Kidney (tissue), 14 donors: ENCODE measurements around the gene PARK7. TPM values are rescaled to one million over a fixed set of nuclear protein-coding genes. Genes with fewer than 3 reads are reported as not detected.
"Not testable (repeated sequence)": the region's sequence is repeated elsewhere in the genome, so short reads cannot be mapped to it uniquely, and the experiment has no call there.

Experiments used
- DNase-seq, 5 donors: peaks; one replicate each; pipeline ENCODE4 v3.0.0-alpha.2; 2013 to 2020
- FAIRE-seq: peaks from 2 replicates; lab custom pipeline; 2012; peaks lifted over from hg19 to GRCh38; lab: Jason Lieb, UNC
- H3K27ac ChIP-seq, 2 donors: one replicate each; pipeline ENCODE4 v1.7.0; 2013; ENCODE audit warnings: low read depth in 2 of 2, low read length in 2 of 2, inconsistent platforms in 1 of 2
- H3K27me3 ChIP-seq: one replicate; pipeline ENCODE4 v1.7.1; 2013; ENCODE audit warnings: low read length, inconsistent platforms; ENCODE audit not compliant: control insufficient read depth, insufficient read depth
- H3K36me3 ChIP-seq, 3 donors: one replicate each; pipeline versions ENCODE4 v1.7.0 to v1.7.1; 2013; ENCODE audit warnings: low read length in 3 of 3, control low read depth in 1 of 3, inconsistent platforms in 1 of 3; ENCODE audit not compliant: insufficient read depth in 3 of 3, control insufficient read depth in 2 of 3
- H3K4me1 ChIP-seq, 3 donors: one replicate each; pipeline versions ENCODE4 v1.7.0 to v1.7.1; 2013; ENCODE audit warnings: low read length in 3 of 3, inconsistent platforms in 1 of 3, low read depth in 1 of 3; ENCODE audit not compliant: control insufficient read depth in 2 of 3, insufficient read depth in 2 of 3
- H3K4me3 ChIP-seq, 3 donors: one replicate each; pipeline versions ENCODE4 v1.7.0 to v1.8.1; 2013; ENCODE audit warnings: low read length in 3 of 3, control low read depth in 1 of 3, inconsistent platforms in 1 of 3
- H3K9ac ChIP-seq, 3 donors: one replicate each; pipeline versions ENCODE4 v1.7.0 to v1.7.1; 2013; ENCODE audit warnings: low read length in 3 of 3, control low read depth in 1 of 3, inconsistent platforms in 1 of 3
- H3K9me3 ChIP-seq, 3 donors: one replicate each; pipeline versions ENCODE4 v1.7.0 to v1.7.1; 2013; ENCODE audit warnings: low read length in 3 of 3, control low read depth in 1 of 3, inconsistent platforms in 1 of 3; ENCODE audit not compliant: control insufficient read depth in 2 of 3, insufficient read depth in 1 of 3
- intact Hi-C: fragments of 100-400 bp; cut with DNase I; formaldehyde crosslinking; loops from one replicate; pipeline ENCODE4 v1.11.1; 2022
- polyA plus RNA-seq: library from polyadenylated mRNA; stranded (reverse); fragments of 350-450 nt; fragmentation: Illumina TruSeq; extraction: RNeasy Lipid Tissue Mini Kit (QIAGEN cat#74804); gene quantifications from one replicate; pipeline ENCODE4 v1.2.3, GENCODE V29; 2014; ENCODE audit warnings: low read depth, low replicate concordance; ENCODE audit not compliant: insufficient read depth
- total RNA-seq: library from RNA; stranded (reverse); fragmentation: NEBNext Ultra II Directional; extraction: Animal tissue kit (Norgen Biotek cat#: 25700); gene quantifications from one replicate; pipeline ENCODE4 v1.2.1, GENCODE V29; 2021
- TF ChIP-seq, protein P1 (sequence below): IDR thresholded peaks from 3 replicates; pipeline ENCODE4 v1.5.1; 2012; ENCODE audit warnings: mild to moderate bottlenecking, moderate library complexity, borderline replicate concordance; ENCODE audit not compliant: insufficient read depth; ENCODE audit errors: extremely low read depth
- donor health status: control.
- donor health status: control.
- donor health status: control.
- donor health status: control.
- donor health status: control.
- donor health status: DM: yes; HTN: yes; CAD: no.
- donor health status: Normal renal cell carcinoma (clear cell type).

Gene PARK7
- total and polyA plus RNA-seq, 2 donors from 2014 or later = 239 to 481 TPM

DNA sequence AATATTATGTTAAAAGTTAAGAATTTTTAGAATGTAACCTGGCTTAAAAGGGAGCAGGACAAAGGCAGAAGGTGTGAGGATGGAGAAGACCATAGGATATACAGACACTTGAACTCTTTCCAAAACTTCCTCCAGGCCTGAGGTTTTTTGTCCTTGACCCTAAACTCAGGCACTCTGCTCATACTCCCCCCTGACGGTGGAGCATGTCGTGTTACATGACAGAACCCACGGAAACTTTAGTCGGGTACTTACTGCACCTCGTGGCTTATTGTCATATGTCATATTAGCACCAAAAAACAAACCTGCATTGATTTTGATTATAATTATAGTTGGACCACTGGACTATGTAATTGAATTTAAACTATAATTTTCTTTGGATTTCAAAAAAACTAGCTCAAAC, 41.6 kb upstream of the PARK7 start:
- Histone ChIP-seq H3K9me3 (no peaks in the 10 kb centered on the region), H3K4me3 (no peak overlapping the region), H3K9ac (no peak overlapping the region), H3K27me3 (no peaks in the 10 kb centered on the region), H3K27ac (no peak overlapping the region), H3K4me1 (no peaks in the 10 kb centered on the region), H3K36me3 (no peaks in the 10 kb centered on the region)
- intact Hi-C loops = no loop called here
- DNase-seq = no peak
- TF ChIP-seq, protein P1, sequence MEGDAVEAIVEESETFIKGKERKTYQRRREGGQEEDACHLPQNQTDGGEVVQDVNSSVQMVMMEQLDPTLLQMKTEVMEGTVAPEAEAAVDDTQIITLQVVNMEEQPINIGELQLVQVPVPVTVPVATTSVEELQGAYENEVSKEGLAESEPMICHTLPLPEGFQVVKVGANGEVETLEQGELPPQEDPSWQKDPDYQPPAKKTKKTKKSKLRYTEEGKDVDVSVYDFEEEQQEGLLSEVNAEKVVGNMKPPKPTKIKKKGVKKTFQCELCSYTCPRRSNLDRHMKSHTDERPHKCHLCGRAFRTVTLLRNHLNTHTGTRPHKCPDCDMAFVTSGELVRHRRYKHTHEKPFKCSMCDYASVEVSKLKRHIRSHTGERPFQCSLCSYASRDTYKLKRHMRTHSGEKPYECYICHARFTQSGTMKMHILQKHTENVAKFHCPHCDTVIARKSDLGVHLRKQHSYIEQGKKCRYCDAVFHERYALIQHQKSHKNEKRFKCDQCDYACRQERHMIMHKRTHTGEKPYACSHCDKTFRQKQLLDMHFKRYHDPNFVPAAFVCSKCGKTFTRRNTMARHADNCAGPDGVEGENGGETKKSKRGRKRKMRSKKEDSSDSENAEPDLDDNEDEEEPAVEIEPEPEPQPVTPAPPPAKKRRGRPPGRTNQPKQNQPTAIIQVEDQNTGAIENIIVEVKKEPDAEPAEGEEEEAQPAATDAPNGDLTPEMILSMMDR = no peak
- FAIRE-seq = no peak

DNA sequence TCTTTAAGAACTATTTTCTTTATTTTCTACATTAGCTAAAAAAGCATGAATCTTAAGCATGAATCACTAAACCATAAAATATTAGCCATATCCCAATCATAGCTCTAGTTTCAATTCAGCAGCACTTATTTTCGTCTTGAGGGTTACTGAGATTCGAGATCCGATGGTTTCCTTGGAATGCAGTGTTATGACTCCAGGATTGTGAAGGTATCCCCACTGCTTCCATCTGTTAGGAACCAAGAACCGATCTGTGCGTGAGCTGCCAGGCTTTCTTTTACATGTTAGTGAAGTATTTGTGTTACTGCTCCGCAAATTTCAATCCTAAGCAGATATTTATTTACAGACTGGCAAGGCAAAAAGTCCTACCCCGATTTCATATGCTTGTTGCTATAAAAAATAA, 39.7 kb upstream of the PARK7 start:
- DNase-seq = no peak
- H3K9ac ChIP-seq = no peak overlapping the region
- no peaks in the 10 kb centered on the region for H3K27me3 ChIP-seq
- H3K4me1 ChIP-seq = no peaks in the 10 kb centered on the region
- FAIRE-seq = no peak
- H3K9me3 ChIP-seq = no peaks in the 10 kb centered on the region
- intact Hi-C loops = no loop called here
- H3K36me3 ChIP-seq = no peaks in the 10 kb centered on the region
- H3K27ac ChIP-seq = no peak overlapping the region
- TF ChIP-seq, protein P1 = no peak
- no peak overlapping the region for H3K4me3 ChIP-seq

DNA sequence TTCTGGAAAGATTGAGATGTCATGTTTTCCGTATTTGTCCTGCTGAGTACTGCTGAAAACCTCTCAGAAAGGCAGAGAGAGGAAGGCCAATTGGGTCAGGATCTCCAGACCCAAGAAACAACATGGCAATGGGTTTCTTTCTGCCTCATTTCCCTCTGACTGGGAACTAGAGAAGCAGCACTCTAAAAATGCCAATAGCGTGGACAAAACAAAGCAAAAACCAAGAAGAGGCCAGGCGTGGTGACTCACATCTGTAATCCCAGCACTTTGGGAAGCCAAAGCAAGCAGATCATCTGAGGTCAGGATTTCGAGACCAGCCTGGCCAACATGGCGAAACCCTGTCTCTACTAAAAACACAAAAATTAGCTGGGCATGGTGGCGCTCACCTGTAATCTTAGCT, 39.2 kb upstream of the PARK7 start:
- TF ChIP-seq, protein P1 = no peak
- Histone ChIP-seq H3K9ac (no peak overlapping the region), H3K9me3 (no peaks in the 10 kb centered on the region), H3K4me1 (no peaks in the 10 kb centered on the region), H3K27ac (no peak overlapping the region), H3K36me3 (no peaks in the 10 kb centered on the region), H3K4me3 (no peak overlapping the region), H3K27me3 (no peaks in the 10 kb centered on the region)
- DNase-seq (no peak), FAIRE-seq (no peak)
- intact Hi-C loops = no loop called here

DNA sequence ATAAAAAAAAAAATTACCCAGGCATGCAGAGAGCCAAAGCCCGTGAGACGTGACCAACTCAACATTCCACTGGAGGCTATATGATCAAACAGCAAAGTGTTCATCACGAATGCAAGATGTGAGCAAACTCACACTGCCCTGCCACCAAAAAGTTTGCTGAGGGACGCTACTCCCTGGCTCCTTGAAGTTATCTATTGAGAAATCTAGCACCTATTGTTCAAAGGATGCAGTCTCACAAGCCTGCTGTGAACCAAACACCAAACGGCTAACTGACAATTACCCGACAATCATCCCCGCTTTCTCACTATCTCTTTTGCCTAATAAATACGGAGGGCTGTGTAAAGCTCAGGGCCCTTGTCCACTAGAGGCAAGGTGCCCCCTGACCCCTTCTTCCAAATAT, 34.5 kb upstream of the PARK7 start:
- FAIRE-seq, H3K9me3 ChIP-seq, DNase-seq, H3K9ac ChIP-seq, H3K4me1 ChIP-seq, H3K4me3 ChIP-seq, H3K27me3 ChIP-seq, H3K36me3 ChIP-seq, intact Hi-C loops, H3K27ac ChIP-seq: not testable (repeated sequence)
